HG03066 (cell line): ENCODE data around the gene CD7.
"Not testable (repeated sequence)": the region's sequence is repeated elsewhere in the genome, so short reads cannot be mapped to it uniquely, and the experiment has no call there.

Experiments used
- ATAC-seq: cut with Tn5 transposase; IDR thresholded peaks from one replicate; pipeline ENCODE4 v1.9.1; 2021; ENCODE audit warnings: low read depth; ENCODE audit not compliant: unreplicated experiment

CD7 gene

GRCh38 chr17:82317394-82318168, at the start of gene CD7:
Gene CD7 (minus strand): TSS chr17:82317608. CDS start chr17:82317495, 113 bp downstream.
- no peak for ATAC-seq

- ATAC-seq, result no peak
These were observed 49.3 kb upstream of the CD7 start for GRCh38 chr17:82366749-82367148.

- ATAC-seq, result no peak
These were observed 48.3 kb upstream of the CD7 start for GRCh38 chr17:82365606-82366295.

GRCh38 chr17:82361885-82362633, 44.7 kb upstream of the CD7 start:
- ATAC-seq, result no peak

- not testable (repeated sequence) for ATAC-seq
These were observed 42.2 kb upstream of the CD7 start for GRCh38 chr17:82359451-82360074.

GRCh38 chr17:82358465-82359350, 41.3 kb upstream of the CD7 start, which contains the start of gene TEX19:
Gene TEX19 (plus strand): TSS chr17:82359247. CDS start chr17:82362151, 2,904 bp downstream.
- no peak for ATAC-seq

GRCh38 chr17:82357394-82357793, 40.0 kb upstream of the CD7 start:
- no peak for ATAC-seq

- no peak for ATAC-seq
These were observed 39.5 kb upstream of the CD7 start for GRCh38 chr17:82356845-82357355.

GRCh38 chr17:82355770-82356427, 38.5 kb upstream of the CD7 start:
- no peak for ATAC-seq

- ATAC-seq, result no peak
These were observed 37.4 kb upstream of the CD7 start for GRCh38 chr17:82354804-82355308.

- ATAC-seq, result no peak
These were observed 36.1 kb upstream of the CD7 start for GRCh38 chr17:82353484-82353883.

- ATAC-seq, result no peak
These were observed 34.5 kb upstream of the CD7 start for GRCh38 chr17:82351713-82352488.

- ATAC-seq, result peak; percentile 54
These were observed 33.9 kb upstream of the CD7 start for GRCh38 chr17:82351254-82351712.

GRCh38 chr17:82350182-82351030, 33.0 kb upstream of the CD7 start:
- no peak for ATAC-seq

GRCh38 chr17:82349287-82349701, 31.9 kb upstream of the CD7 start:
- ATAC-seq, result no peak

GRCh38 chr17:82348866-82349265, 31.5 kb upstream of the CD7 start:
- ATAC-seq, result no peak

- ATAC-seq, result no peak
These were observed 31.0 kb upstream of the CD7 start for GRCh38 chr17:82348434-82348833.
